GM18868 (cell line): ENCODE data around the gene MLH3.

Source experiments
- ATAC-seq: cut with Tn5 transposase; IDR thresholded peaks from one replicate; pipeline ENCODE4 v1.9.1; 2021; ENCODE audit warnings: mild to moderate bottlenecking, moderate library complexity; ENCODE audit not compliant: unreplicated experiment

The MLH3 gene

GRCh38 chr14:75050852-75051555, at the start of gene MLH3:
Gene MLH3, minus strand, starts transcription at chr14:75051467. Its CDS starts 1,812 bp downstream, at chr14:75049655.
- ATAC-seq = peak; percentile 67

GRCh38 chr14:75098682-75099081, 47.4 kb upstream of the MLH3 start:
- no peak for ATAC-seq

GRCh38 chr14:75098212-75098611, 46.9 kb upstream of the MLH3 start:
- ATAC-seq = no peak

- no peak for ATAC-seq
Observed at GRCh38 chr14:75096959-75097358, 45.7 kb upstream of the MLH3 start.

- no peak for ATAC-seq
Observed at GRCh38 chr14:75095690-75096089, 44.4 kb upstream of the MLH3 start.

GRCh38 chr14:75094896-75095295, 43.6 kb upstream of the MLH3 start:
- ATAC-seq = no peak

GRCh38 chr14:75092698-75093097, 41.4 kb upstream of the MLH3 start:
- ATAC-seq = no peak

GRCh38 chr14:75091251-75091650, 40.0 kb upstream of the MLH3 start:
- no peak for ATAC-seq

GRCh38 chr14:75090353-75090752, 39.1 kb upstream of the MLH3 start:
- ATAC-seq = no peak

GRCh38 chr14:75088566-75089373, 37.5 kb upstream of the MLH3 start:
- ATAC-seq = no peak

- no peak for ATAC-seq
Observed at GRCh38 chr14:75088153-75088552, 36.9 kb upstream of the MLH3 start.

- ATAC-seq = no peak
Observed at GRCh38 chr14:75084513-75084912, 33.2 kb upstream of the MLH3 start.

- no peak for ATAC-seq
Observed at GRCh38 chr14:75083271-75083670, 32.0 kb upstream of the MLH3 start.

- no peak for ATAC-seq
Observed at GRCh38 chr14:75081660-75082229, 30.5 kb upstream of the MLH3 start.

- ATAC-seq = no peak
Observed at GRCh38 chr14:75079521-75079920, 28.3 kb upstream of the MLH3 start.

- ATAC-seq = no peak
Observed at GRCh38 chr14:75077794-75078193, 26.5 kb upstream of the MLH3 start.

- ATAC-seq = no peak
Observed at GRCh38 chr14:75070383-75070782, 19.1 kb upstream of the MLH3 start.

- ATAC-seq = no peak
Observed at GRCh38 chr14:75069811-75070145, 18.5 kb upstream of the MLH3 start.

- peak; percentile 57 for ATAC-seq
Observed at GRCh38 chr14:75069121-75069810, 18.0 kb upstream of the MLH3 start, which contains the start of gene ZC2HC1C. Gene ZC2HC1C, plus strand, starts transcription at chr14:75069641. Its CDS starts 933 bp downstream, at chr14:75070574.

GRCh38 chr14:75068294-75069120, 17.2 kb upstream of the MLH3 start:
- no peak for ATAC-seq
